GM21576 (cell line): Measurements from ENCODE around the gene DLG2.
"Not testable (repeated sequence)": the region's sequence is repeated elsewhere in the genome, so short reads cannot be mapped to it uniquely, and the experiment has no call there.

Source experiments
- ATAC-seq: cut with Tn5 transposase; IDR thresholded peaks from one replicate; pipeline ENCODE4 v1.9.1; 2021; ENCODE audit warnings: mild to moderate bottlenecking, moderate library complexity; ENCODE audit not compliant: unreplicated experiment

DLG2 gene

DNA sequence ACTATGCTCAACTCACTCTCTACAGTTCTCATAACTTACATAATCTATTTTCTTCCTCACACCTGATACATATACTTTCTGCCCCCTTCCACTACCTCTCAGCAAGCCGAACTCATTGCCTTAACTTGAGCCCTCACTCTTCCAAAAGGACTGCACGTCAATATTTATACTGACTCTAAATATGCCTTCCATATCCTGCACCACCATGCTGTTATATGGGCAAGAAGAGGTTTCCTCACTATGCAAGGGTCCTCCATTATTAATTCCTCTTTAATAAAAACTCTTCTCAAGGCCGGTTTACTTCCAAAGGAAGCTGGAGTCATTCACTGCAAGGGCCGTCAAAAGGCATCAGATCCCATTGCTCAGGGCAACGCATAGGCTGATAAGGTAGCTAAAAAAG, 2204.5 kb downstream of the DLG2 start:
- ATAC-seq = not testable (repeated sequence)

DNA sequence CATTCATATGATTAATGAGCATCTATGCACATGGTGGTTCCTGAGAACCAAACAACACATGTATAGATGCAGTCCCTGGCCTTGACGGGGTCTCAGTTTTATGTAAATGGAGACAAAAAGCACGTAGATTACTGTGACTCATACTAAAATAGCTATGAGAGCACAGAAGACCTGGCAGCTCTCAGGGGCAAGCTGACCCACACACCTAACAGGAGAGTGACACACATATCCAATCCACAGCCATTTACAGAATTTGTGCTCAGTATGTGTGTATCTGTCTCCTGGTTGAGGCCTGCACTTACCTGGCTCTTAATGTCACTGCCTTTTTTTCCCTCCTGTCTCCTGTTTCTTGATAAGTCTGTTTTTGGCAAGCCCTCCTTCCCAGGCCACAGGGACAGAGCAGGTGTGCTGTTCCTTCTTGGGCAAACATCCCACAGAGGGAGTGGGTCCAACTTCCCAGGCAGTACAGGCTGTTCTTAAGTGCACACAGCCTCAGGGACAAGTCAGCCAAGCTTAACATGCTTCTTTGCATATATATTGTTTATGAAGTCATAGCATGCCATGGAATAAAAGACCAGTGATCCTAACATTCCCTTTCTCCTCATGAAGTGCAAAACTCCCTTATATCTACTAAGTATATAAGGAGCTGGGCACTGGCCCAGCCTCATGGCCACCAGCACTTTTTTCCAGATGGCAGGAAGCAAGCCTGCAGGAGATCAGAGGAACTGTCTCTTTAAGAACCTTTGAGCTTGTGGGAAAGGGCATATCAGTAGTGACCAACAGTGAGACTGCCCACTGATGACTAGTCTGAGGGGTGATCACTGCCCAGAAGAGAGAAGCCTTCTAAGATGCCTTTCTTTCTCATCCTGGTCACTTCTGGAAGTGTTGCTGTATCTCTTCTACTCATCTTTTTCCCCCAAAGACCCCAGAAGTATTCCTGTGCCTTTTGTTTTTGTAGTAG, 2216.3 kb downstream of the DLG2 start:
- ATAC-seq = no peak

DNA sequence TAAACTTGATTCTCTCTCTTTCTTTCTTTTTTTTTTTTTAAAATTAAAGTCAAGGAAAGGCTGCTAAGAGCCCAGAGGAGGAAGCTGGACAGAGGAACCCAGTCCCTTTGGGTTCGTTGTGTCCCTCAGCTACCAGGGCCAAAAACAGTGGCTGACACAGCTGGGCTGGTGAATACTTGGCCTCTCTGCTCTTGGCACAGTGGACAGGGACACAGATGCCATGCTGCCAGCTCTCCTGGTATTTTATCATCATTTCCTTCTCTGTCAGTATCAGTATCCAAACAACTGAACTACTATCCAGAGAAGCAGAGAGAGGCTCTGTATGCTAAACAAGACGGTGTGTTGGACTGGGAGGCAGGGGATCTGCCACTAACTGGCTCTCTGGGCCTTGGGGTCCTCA, 2217.3 kb downstream of the DLG2 start:
- no peak for ATAC-seq

DNA sequence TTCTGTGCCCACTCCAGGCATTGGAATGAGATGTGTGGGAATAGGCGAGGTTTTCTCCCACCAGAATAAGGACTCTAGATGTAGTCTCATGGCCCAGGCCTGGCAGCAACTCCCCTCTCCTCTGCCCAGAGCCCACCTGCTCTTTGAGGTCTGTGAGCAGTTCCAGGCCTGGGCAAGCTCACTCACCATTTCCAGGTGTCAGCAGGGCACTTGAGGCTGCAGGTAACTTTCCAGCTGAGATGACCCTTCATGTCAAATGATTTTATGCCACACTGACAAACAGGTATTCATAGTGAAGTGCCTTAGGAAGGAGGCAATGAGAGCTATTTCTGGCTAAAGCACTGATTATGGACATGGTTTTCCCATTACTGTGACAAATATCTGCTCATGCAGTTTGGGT, 2217.7 kb downstream of the DLG2 start:
- no peak for ATAC-seq

DNA sequence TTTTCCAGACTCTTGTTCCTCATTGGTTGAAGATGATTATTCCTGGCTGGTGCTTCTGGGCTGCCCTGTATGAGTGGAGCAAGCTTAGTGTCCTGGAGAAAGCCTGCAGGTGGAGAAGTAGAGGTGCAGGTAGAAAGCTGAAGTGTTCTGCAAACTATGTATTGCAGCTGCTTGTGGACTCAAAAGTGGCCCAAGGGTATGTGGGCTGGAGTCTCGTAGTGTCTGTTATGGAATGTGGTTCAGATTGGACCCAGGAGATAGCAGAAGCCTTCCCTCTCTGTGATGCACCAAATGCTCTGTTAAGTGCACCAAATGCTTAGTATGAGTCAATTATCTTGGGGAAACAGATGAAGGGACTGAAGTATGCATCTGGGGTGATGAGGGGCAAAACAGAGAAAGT, 2218.2 kb downstream of the DLG2 start:
- ATAC-seq = no peak
